Superior temporal gyrus (tissue), 1 donor: ENCODE measurements around the gene KIF1B.

Experiments
- DNase-seq: peaks from one replicate; pipeline ENCODE4 v3.0.0-alpha.2; 2016; ENCODE audit errors: extremely low spot score

The KIF1B gene

GRCh38 chr1:10429868-10430215 lies 219.5 kb downstream of the KIF1B start:
- peak; percentile 55 for DNase-seq

- DNase-seq = peak; percentile 90
These were observed 220.1 kb downstream of the KIF1B start, which contains the start of gene CENPS for GRCh38 chr1:10430216-10431069. TSS of gene CENPS (plus strand) at chr1:10430433. CDS start at chr1:10430518, 85 bp downstream.
